GM12878 (cell line): ENCODE measurements around the gene MACF1. TPM values are rescaled to one million over a fixed set of nuclear protein-coding genes. Genes with fewer than 3 reads are reported as not detected.

ENCODE experiments used
- ATAC-seq: fragments of 200-7000 bp; cut with Tn5 transposase; 3 replicates; pipeline ENCODE4 v1.9.1; 2020; ENCODE audit warnings: mild to moderate bottlenecking, moderate library complexity
- BruUV-seq: library from RNA; stranded (reverse); fragments of 400-500 nt; replicated peaks from 2 replicates; lab custom pipeline; 2021; lab: Mats Ljungman, UMichigan
- CTCF ChIA-PET: fragments of 300-600 bp; sonication (Branson Sonifier 250); formaldehyde crosslinking; extraction: SDS; loops from one replicate; lab custom pipeline; 2021; ENCODE audit warnings: inconsistent platforms; lab: Yijun Ruan, JAX
- POLR2A ChIA-PET: fragments of 350-600 bp; formaldehyde crosslinking; extraction: SDS; loops from one replicate; lab custom pipeline; 2021; ENCODE audit warnings: inconsistent platforms; lab: Charles Lee
- RAD21 ChIA-PET: fragments of 300-600 bp; sonication (Branson Sonifier 250); formaldehyde crosslinking; loops from one replicate; lab custom pipeline; 2023; ENCODE audit warnings: antibody characterized with exemption; ENCODE audit not compliant: unreplicated experiment; lab: Charles Lee
- SMC1A ChIA-PET: fragments of 300-600 bp; sonication (Branson Sonifier 250); formaldehyde crosslinking; loops from one replicate; lab custom pipeline; 2023; ENCODE audit not compliant: unreplicated experiment, uncharacterized antibody; lab: Charles Lee
- DNase-seq: peaks from one replicate; pipeline ENCODE4 v3.0.0-alpha.2; 2011; ENCODE audit warnings: low read depth, low spot score
- FAIRE-seq: peaks from 3 replicates; lab custom pipeline; 2011; peaks lifted over from hg19 to GRCh38; lab: Jason Lieb, UNC
- H2AFZ ChIP-seq: 2 replicates; pipeline ENCODE4 v1.6.0; 2011; ENCODE audit warnings: low read depth, low read length, control low read depth; ENCODE audit not compliant: control insufficient read depth
- H3K27ac ChIP-seq: 2 replicates; pipeline ENCODE4 v1.5.1; 2011; ENCODE audit warnings: control low read depth; ENCODE audit not compliant: control insufficient read depth, insufficient read depth
- H3K27me3 ChIP-seq, 2 experiments: replicated peaks in 1 of 2; 2 replicates each; pipeline versions ENCODE4 v1.6.0 to v1.6.1; 2011; ENCODE audit warnings: low read length in 1 of 2; ENCODE audit not compliant: control insufficient read depth in 2 of 2, insufficient read depth in 2 of 2
- H3K36me3 ChIP-seq, 2 experiments: 2 replicates each; pipeline ENCODE4 v1.5.1; 2011; ENCODE audit warnings: low read length in 1 of 2; ENCODE audit not compliant: control insufficient read depth in 2 of 2, insufficient read depth in 2 of 2
- H3K4me1 ChIP-seq: 2 replicates; pipeline ENCODE4 v1.6.1; 2011; ENCODE audit warnings: mild to moderate bottlenecking, low read length, moderate library complexity, mixed read lengths; ENCODE audit not compliant: control insufficient read depth, insufficient read depth
- H3K4me2 ChIP-seq: 2 replicates; pipeline ENCODE4 v1.6.0; 2011; ENCODE audit warnings: control low read depth; ENCODE audit not compliant: control insufficient read depth, insufficient read depth
- H3K4me3 ChIP-seq: fragments of 200-600 bp; sonication (generic); 2 replicates; pipeline ENCODE4 v1.5.1; 2016
- H3K79me2 ChIP-seq: 2 replicates; pipeline ENCODE4 v1.6.0; 2011; ENCODE audit warnings: low read length; ENCODE audit not compliant: control insufficient read depth, insufficient read depth
- H3K9ac ChIP-seq: 2 replicates; pipeline ENCODE4 v1.8.0; 2011; ENCODE audit warnings: low read length, control low read depth, mixed read lengths; ENCODE audit not compliant: control insufficient read depth, insufficient read depth
- H3K9me3 ChIP-seq: replicated peaks from 3 replicates; pipeline ENCODE4 v1.5.1; 2011; ENCODE audit warnings: mild to moderate bottlenecking, low read length; ENCODE audit not compliant: control insufficient read depth, insufficient read depth
- H4K20me1 ChIP-seq: 2 replicates; pipeline ENCODE4 v1.6.0; 2011; ENCODE audit not compliant: control insufficient read depth, insufficient read depth
- CEBPB ChIP-seq, 2 experiments: fragments of 150-350 bp in 1 of 2; IDR thresholded peaks; 2 replicates each; pipeline ENCODE4 v1.6.1; 2012 to 2014; ENCODE audit warnings: low read depth in 2 of 2, low read length in 2 of 2, borderline replicate concordance in 1 of 2, inconsistent platforms in 1 of 2
- ESRRA ChIP-seq: IDR thresholded peaks from 2 replicates; pipeline ENCODE4 v1.6.1; 2012; ENCODE audit warnings: mild to moderate bottlenecking, low read length, improper control_type of control experiment
- ETV6 ChIP-seq, 2 experiments: fragments of 450-650 bp in 1 of 2; IDR thresholded peaks in 1 of 2; conservative IDR thresholded peaks in 1 of 2; 2 replicates each; pipeline ENCODE4 v1.6.1; 2014; ENCODE audit warnings: antibody characterized with exemption in 1 of 2, borderline replicate concordance in 1 of 2, low read depth in 1 of 2, mild to moderate bottlenecking in 1 of 2, moderate library complexity in 1 of 2
- JUNB ChIP-seq: IDR thresholded peaks from 2 replicates; pipeline ENCODE4 v1.6.1; 2016; ENCODE audit warnings: antibody characterized with exemption, mild to moderate bottlenecking
- KLF5 ChIP-seq: fragments of 450-650 bp; IDR thresholded peaks from 2 replicates; pipeline ENCODE4 v1.6.1; 2014; ENCODE audit warnings: mild to moderate bottlenecking; ENCODE audit not compliant: partially characterized antibody
- LARP7 ChIP-seq: fragments of 450-650 bp; IDR thresholded peaks from 2 replicates; pipeline ENCODE4 v1.6.1; 2017; ENCODE audit warnings: mild to moderate bottlenecking
- RELA ChIP-seq: fragments of 450-650 bp; IDR thresholded peaks from 2 replicates; pipeline ENCODE4 v1.8.0; 2014; ENCODE audit warnings: borderline replicate concordance; ENCODE audit not compliant: partially characterized antibody
- SIX5 ChIP-seq: IDR thresholded peaks from 2 replicates; pipeline ENCODE4 v1.6.1; 2011; ENCODE audit warnings: mild to moderate bottlenecking, low read depth, low read length, moderate library complexity; ENCODE audit not compliant: severe bottlenecking
- TAF1 ChIP-seq: IDR thresholded peaks from 2 replicates; pipeline ENCODE4 v1.6.1; 2011; ENCODE audit warnings: mild to moderate bottlenecking, low read depth, low read length, borderline replicate concordance
- TCF3 ChIP-seq: IDR thresholded peaks from 2 replicates; pipeline ENCODE4 v1.6.1; 2012; ENCODE audit warnings: low read depth, mild to moderate bottlenecking, low read length, borderline replicate concordance; ENCODE audit not compliant: insufficient read depth
- TCF7 ChIP-seq: IDR thresholded peaks from 2 replicates; pipeline ENCODE4 v1.6.1; 2014; ENCODE audit warnings: antibody characterized with exemption, borderline replicate concordance
- WRNIP1 ChIP-seq: IDR thresholded peaks from 2 replicates; pipeline ENCODE4 v1.6.1; 2011; ENCODE audit warnings: low read depth, low read length, improper control_type of control experiment, borderline replicate concordance
- ZBED1 ChIP-seq: IDR thresholded peaks from 2 replicates; pipeline ENCODE4 v1.6.1; 2016; ENCODE audit warnings: borderline replicate concordance
- ZNF217 ChIP-seq: fragments of 450-650 bp; IDR thresholded peaks from 2 replicates; pipeline ENCODE4 v1.6.1; 2017; ENCODE audit warnings: antibody characterized with exemption, mild to moderate bottlenecking
- ZNF622 ChIP-seq: fragments of 450-650 bp; IDR thresholded peaks from 2 replicates; pipeline ENCODE4 v1.6.1; 2017; ENCODE audit warnings: mild to moderate bottlenecking, inconsistent platforms
- WGBS: methylation state at CpG from one replicate; pipeline ENCODE4 v1.1.6; 2016; ENCODE audit warnings: low lambda C conversion rate; ENCODE audit not compliant: insufficient replicate concordance, insufficient coverage; ENCODE audit errors: missing lambda C conversion rate; 5-methylcytosine and 5-hydroxymethylcytosine counted together
- in situ Hi-C: fragments of 300-500 bp; cut with MboI; formaldehyde crosslinking; loops from 9 replicates; pipeline ENCODE4 v1.14.3; 2018; ENCODE audit warnings: mixed read lengths
- intact Hi-C: fragments of 100-400 bp; cut with micrococcal nuclease; formaldehyde crosslinking; loops from one replicate; pipeline ENCODE4 v1.14.2; 2022; ENCODE audit not compliant: unreplicated experiment
- polyA plus RNA-seq, 11 experiments: library from polyadenylated mRNA; depleted of rRNA in 4 of 11; unstranded in 6 of 11; stranded (reverse) in 5 of 11; fragments of >200 nt; fragmentation: Nextera tagmentation in 4 of 11; fragmentation: Illumina TruSeq in 1 of 11; extraction: Ambion mirVana in 4 of 11; extraction: Trizol in 1 of 11; gene quantifications; 1 replicate in 1 of 11; 2 replicates in 10 of 11; pipeline versions ENCODE4 v1.2.1 to v1.2.3, GENCODE V29; 2011 to 2016; ENCODE audit warnings: inconsistent platforms in 2 of 11, missing spikeins in 2 of 11, low read depth in 1 of 11
- total RNA-seq, 4 experiments: library from RNA; depleted of rRNA in 3 of 4; stranded (reverse); fragments of >200 nt in 3 of 4; fragmentation: Illumina TruSeq in 1 of 4; extraction: Trizol in 1 of 4; gene quantifications; 2 replicates each; pipeline versions ENCODE4 v1.2.1 to v1.2.3, GENCODE V29; 2013 to 2021
- TF ChIP-seq, protein P1 (sequence below): IDR thresholded peaks from 2 replicates; pipeline ENCODE4 v1.6.1; 2011; ENCODE audit warnings: mild to moderate bottlenecking, low read depth, low read length, moderate library complexity; ENCODE audit not compliant: insufficient replicate concordance
- TF ChIP-seq, protein P2 (sequence below): fragments of 450-650 bp; formaldehyde crosslinking; IDR thresholded peaks from 2 replicates; pipeline ENCODE4 v1.4.0; 2020; ENCODE audit warnings: mild to moderate bottlenecking, moderate library complexity

Gene MACF1
- total and polyA plus RNA-seq, 10 of the 15 experiments (the other 5 are each of a cell fraction or from before 2014, with no cell fraction given): 15.5 to 201 (median 76.9) TPM

DNA sequence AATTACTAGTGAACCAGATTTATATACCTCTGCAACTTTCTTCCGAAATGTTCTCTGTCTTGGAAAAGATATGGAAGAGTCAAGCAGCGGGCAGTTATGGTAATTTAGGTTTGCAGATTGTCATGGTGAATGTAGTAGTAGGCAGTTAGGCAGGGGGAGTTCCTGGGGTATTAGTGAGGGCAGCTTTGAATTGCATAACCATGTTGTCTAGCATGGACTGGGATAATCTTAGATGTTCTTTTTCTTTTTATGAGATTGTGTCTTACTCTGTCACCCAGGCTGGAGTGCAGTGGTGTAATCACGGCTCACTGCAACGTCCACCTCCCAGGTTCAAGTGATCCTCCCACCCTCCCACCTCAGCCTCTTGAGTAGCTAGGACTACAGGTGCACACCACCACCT lies 25.0 kb downstream of the MACF1 start:
- no peak for FAIRE-seq
- 93% methylated on average over 4 of the region's 4 CpGs for WGBS

More for the DNA sequence above, 25.0 kb downstream of the MACF1 start:
- H3K79me2 ChIP-seq: peaks cover 37% of the 10 kb centered on the region
- H3K9ac ChIP-seq: no peak overlapping the region
- no peak overlapping the region; the same call in 1 of the 2 replicates for H3K4me2 ChIP-seq
- in situ Hi-C loops (no loop called here), intact Hi-C loops (no loop called here)
- ATAC-seq (no peak), DNase-seq (no peak)
- H4K20me1 ChIP-seq: 0 out of 2 replicates have a peak, but pooled peaks cover 7% of the 10 kb centered on the region
- TF ChIP-seq JUNB (no peak), LARP7 (no peak), KLF5 (no peak), RELA (no peak), TCF7 (no peak), WRNIP1 (no peak), ZBED1 (no peak), TCF3 (no peak), ETV6 (conservative IDR thresholded peaks at IDR 0.05 in 1 of 2, IDR thresholded peaks at IDR 0.05 in 1 of 2; ENCODE audit: borderline replicate concordance in 1 of 2, low read depth in 1 of 2) (no peak), ESRRA (no peak), TAF1 (no peak), SIX5 (no peak), CEBPB (IDR thresholded peaks at IDR 0.05; ENCODE audit: borderline replicate concordance in 1 of 2, low read depth in 2 of 2, low read length in 2 of 2) (no peak), ZNF622 (no peak), ZNF217 (no peak)
- TF ChIP-seq, protein P1, sequence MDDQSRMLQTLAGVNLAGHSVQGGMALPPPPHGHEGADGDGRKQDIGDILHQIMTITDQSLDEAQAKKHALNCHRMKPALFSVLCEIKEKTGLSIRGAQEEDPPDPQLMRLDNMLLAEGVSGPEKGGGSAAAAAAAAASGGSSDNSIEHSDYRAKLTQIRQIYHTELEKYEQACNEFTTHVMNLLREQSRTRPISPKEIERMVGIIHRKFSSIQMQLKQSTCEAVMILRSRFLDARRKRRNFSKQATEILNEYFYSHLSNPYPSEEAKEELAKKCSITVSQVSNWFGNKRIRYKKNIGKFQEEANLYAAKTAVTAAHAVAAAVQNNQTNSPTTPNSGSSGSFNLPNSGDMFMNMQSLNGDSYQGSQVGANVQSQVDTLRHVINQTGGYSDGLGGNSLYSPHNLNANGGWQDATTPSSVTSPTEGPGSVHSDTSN: no peak
- TF ChIP-seq, protein P2, sequence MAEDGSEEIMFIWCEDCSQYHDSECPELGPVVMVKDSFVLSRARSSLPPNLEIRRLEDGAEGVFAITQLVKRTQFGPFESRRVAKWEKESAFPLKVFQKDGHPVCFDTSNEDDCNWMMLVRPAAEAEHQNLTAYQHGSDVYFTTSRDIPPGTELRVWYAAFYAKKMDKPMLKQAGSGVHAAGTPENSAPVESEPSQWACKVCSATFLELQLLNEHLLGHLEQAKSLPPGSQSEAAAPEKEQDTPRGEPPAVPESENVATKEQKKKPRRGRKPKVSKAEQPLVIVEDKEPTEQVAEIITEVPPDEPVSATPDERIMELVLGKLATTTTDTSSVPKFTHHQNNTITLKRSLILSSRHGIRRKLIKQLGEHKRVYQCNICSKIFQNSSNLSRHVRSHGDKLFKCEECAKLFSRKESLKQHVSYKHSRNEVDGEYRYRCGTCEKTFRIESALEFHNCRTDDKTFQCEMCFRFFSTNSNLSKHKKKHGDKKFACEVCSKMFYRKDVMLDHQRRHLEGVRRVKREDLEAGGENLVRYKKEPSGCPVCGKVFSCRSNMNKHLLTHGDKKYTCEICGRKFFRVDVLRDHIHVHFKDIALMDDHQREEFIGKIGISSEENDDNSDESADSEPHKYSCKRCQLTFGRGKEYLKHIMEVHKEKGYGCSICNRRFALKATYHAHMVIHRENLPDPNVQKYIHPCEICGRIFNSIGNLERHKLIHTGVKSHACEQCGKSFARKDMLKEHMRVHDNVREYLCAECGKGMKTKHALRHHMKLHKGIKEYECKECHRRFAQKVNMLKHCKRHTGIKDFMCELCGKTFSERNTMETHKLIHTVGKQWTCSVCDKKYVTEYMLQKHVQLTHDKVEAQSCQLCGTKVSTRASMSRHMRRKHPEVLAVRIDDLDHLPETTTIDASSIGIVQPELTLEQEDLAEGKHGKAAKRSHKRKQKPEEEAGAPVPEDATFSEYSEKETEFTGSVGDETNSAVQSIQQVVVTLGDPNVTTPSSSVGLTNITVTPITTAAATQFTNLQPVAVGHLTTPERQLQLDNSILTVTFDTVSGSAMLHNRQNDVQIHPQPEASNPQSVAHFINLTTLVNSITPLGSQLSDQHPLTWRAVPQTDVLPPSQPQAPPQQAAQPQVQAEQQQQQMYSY: no peak
- POLR2A ChIA-PET: no interaction called here
- SMC1A ChIA-PET: interaction anchor here (0.6 to 3.0 kb wide), 4 partner anchors 9 to 37 kb away, joined by 3 to 23 read pairs (median 4); partner anchors contain the start of gene MACF1
- RAD21 ChIA-PET: interaction anchor here (0.7 to 2.9 kb wide), 3 partner anchors 9 to 35 kb away, joined by 3 to 12 read pairs (median 4); no protein-coding TSS in a partner anchor
- CTCF ChIA-PET: interaction anchor here (1.4 to 3.6 kb wide), 2 partner anchors 14 to 37 kb away, joined by 3 to 23 read pairs; no protein-coding TSS in a partner anchor
- H2AFZ ChIP-seq: no peak overlapping the region
- no peak overlapping the region for H3K4me3 ChIP-seq
- H3K27ac ChIP-seq: no peak overlapping the region
- no TSS peak for BruUV-seq
- no peaks in the 10 kb centered on the region for H3K27me3 ChIP-seq
- H3K36me3 ChIP-seq: peaks cover 2 to 7% of the 10 kb centered on the region in 2 experiments; a peak in 3 of 4 replicates
- H3K9me3 ChIP-seq: no peaks in the 10 kb centered on the region
- peaks cover 10% of the 10 kb centered on the region for H3K4me1 ChIP-seq
